HG02623 (cell line): Measurements from ENCODE around the gene LRP11.

Experiments
- ATAC-seq: cut with Tn5 transposase; IDR thresholded peaks from one replicate; pipeline ENCODE4 v1.9.1; 2021; ENCODE audit warnings: moderate library complexity; ENCODE audit not compliant: unreplicated experiment

The LRP11 gene

DNA sequence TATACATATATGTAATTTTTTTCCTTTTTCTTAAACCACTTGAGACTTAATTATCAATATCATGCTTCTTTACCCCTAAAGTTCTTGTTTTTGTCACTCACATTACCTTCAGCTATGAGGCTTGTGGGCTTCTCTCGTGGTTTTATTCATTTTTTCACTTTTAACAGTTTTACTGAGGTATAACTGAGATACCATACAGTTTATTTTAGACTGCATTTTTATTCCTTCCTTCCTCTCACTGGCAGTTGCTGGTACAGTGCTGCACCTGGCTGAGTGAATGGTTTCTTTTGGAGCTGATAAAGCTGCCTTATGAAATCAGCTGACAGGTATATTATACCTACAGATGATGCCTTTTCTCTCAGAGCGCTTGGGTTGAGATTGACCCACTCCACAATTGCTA, 54.4 kb downstream of the LRP11 start:
- ATAC-seq: no peak

DNA sequence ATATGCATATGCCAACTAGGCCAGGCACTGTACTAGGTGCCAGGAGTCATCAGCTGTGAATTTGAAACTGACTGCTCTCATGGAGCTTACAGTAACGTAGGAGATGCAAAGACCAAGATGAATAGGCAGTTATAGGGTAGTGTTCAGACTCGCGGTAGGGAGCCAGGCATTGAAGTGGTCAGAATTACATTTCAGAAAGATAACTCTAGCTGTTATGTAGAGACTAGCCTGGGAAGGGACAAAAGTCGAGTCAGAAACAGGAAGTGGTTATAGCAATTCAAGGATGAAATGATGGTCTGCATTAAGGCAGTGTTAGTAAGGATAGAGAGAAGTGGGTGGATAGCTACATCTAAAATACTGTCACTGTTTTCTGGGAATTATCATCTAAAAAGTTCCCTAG, 58.0 kb downstream of the LRP11 start:
- no peak for ATAC-seq

DNA sequence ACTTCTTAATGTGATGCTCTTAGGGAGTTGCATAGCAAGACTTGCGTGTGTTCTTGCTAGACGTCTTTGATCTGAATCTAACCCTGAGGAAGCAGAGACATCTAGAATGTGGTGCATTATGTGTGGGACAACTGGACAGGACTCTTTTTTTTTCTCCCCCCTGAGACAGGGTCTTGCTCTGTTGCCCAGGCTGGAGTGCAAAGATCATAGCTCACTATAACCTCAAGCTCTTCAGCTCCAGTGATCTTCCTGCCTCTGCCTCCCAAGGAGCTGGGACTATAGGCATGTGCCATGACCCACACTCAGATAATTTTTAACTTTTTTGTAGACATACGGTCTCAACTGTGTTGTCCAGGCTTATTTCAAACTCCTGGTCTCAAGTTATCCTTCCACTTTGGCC, 80.6 kb downstream of the LRP11 start:
- no peak for ATAC-seq

DNA sequence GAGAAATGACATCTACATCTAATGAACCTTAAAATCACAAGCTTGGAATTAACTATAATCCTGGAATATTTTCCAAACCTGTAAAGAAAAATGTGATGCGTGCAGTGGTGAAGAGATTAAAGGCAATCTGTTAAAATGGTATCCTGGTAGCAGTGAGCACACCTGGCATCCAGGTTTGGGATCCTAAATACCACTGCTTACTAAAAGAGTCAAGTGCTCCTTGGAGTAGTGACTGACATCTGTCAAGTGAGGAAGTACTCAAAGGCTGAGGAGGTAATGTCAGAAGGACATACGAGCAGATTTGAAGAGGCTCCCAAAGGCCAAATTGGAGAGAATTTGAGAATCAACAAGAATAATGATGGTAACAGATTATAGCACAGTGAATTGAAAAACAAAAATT, 81.8 kb downstream of the LRP11 start:
- ATAC-seq: no peak

- no peak for ATAC-seq
These were observed 82.4 kb downstream of the LRP11 start for GRCh38 chr6:149781715-149782114.

GRCh38 chr6:149779644-149779963, 84.6 kb downstream of the LRP11 start:
- no peak for ATAC-seq

DNA sequence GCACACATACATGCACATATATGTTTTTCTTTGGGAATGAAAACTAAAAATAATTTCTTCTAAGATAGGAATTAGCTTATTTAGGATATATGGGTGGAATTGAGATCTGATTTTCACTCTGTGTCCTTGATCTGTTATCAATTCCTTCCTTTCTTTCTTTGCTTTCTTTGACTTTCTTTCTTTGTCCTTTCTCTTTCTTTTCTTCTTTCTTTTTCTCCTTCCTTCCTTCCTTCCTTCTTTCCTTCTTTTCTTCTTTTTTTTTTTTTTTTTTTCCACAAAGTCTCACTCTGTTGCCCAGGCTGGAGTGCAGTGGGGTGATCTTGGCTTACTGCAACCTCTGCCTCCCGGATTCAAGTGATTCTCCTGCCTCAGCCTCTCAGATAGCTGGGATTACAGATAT, 86.5 kb downstream of the LRP11 start:
- no peak for ATAC-seq

GRCh38 chr6:149771925-149772324, 92.2 kb downstream of the LRP11 start:
- no peak for ATAC-seq

GRCh38 chr6:149771185-149771584, 93.0 kb downstream of the LRP11 start:
- no peak for ATAC-seq

GRCh38 chr6:149769676-149770075, 94.5 kb downstream of the LRP11 start:
- no peak for ATAC-seq
